Esophagus squamous epithelium (tissue), 4 donors: ENCODE measurements around the gene GAD2.
A peak's percentile ranks its signal among the peaks of the same experiment; 100 is the strongest.

Experiments used
- CTCF ChIP-seq, 6 experiments: fragments of 450-650 bp in 4 of 6; fragments of 200-600 bp in 2 of 6; sonication (generic) in 2 of 6; IDR thresholded peaks; one replicate each; pipeline ENCODE4 v1.5.1; 2016 to 2019; ENCODE audit warnings: antibody characterized with exemption in 6 of 6, mild to moderate bottlenecking in 4 of 6, moderate library complexity in 4 of 6
- POLR2A ChIP-seq, 4 donors: fragments of 450-650 bp; IDR thresholded peaks; one replicate each; pipeline ENCODE4 v1.6.1; 2017; ENCODE audit warnings: antibody characterized with exemption in 4 of 4, mild to moderate bottlenecking in 4 of 4, moderate library complexity in 3 of 4

- peak; percentile 51 to 81 (median 75) for TF ChIP-seq CTCF (IDR thresholded peaks at IDR 0.05)
- no peak for TF ChIP-seq POLR2A (IDR thresholded peaks at IDR 0.05)
These were observed 118.5 kb downstream of the GAD2 start for GRCh38 chr10:26334932-26335573.
